Measurements from ENCODE around the gene RAB39B.
"Not testable (repeated sequence)": the region's sequence is repeated elsewhere in the genome, so short reads cannot be mapped to it uniquely, and the experiment has no call there.

Gene RAB39B

DNA sequence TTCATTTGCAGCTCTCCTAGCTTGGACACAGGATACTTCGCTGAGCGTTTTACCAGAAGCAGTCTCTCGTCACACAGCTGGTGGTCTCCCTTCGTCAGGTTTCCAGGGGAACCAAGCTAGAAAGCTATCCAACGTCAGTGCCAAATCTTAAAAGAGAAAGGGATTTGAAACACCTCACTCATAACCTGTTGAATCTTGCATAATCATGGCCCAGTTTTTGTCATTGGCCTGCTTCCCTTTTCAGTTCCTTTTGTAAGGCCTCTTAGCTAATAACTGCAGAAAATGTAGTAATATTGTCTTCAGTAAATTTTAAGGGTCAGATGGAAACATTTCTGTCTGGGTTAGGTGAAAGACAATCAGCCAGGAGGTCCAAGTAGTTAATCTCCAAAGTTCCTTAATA, 22.0 kb downstream of the RAB39B start:
- no peaks in the 10 kb centered on the region for H3K4me1 ChIP-seq (ENCODE audit: control insufficient read depth, insufficient read depth, low read length)
- no peak overlapping the region for H3K27ac ChIP-seq (ENCODE audit: low read depth, low read length)
- H3K27me3 ChIP-seq (ENCODE audit: control insufficient read depth, insufficient read depth, low read length) = no peaks in the 10 kb centered on the region
- H3K9ac ChIP-seq (ENCODE audit: low read length) = no peak overlapping the region
- H3K36me3 ChIP-seq (ENCODE audit: control insufficient read depth, insufficient read depth, low read length) = no peaks in the 10 kb centered on the region
- no peak overlapping the region for H3K4me3 ChIP-seq (ENCODE audit: low read length)

DNA sequence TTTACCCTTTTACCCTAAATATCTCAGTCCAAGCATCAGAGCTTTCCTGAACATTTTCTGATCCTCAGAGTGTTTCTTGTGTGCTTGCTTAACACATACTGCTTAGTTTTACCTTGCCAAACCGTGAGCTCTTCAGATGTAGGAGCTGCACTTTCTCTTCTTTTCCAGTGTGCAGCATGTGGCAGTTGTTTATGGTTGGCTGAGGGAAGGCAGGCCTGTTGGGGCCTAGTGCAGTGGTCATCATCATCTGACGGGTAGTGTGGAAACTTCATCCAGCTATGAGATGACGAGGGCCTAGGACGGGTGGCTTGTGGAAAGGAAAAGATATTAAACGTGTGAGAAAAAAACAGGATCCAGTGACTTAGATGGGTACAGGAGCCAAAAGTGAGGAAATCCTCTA, 26.6 kb downstream of the RAB39B start:
- H3K36me3 ChIP-seq (ENCODE audit: control insufficient read depth, insufficient read depth, low read length) = peaks cover 2% of the 10 kb centered on the region
- no peak overlapping the region for H3K4me3 ChIP-seq (ENCODE audit: low read length)
- no peaks in the 10 kb centered on the region for H3K4me1 ChIP-seq (ENCODE audit: control insufficient read depth, insufficient read depth, low read length)
- no peak overlapping the region for H3K9ac ChIP-seq (ENCODE audit: low read length)
- H3K27me3 ChIP-seq (ENCODE audit: control insufficient read depth, insufficient read depth, low read length) = no peaks in the 10 kb centered on the region
- H3K27ac ChIP-seq (ENCODE audit: low read depth, low read length) = peak overlapping the region; percentile 59

DNA sequence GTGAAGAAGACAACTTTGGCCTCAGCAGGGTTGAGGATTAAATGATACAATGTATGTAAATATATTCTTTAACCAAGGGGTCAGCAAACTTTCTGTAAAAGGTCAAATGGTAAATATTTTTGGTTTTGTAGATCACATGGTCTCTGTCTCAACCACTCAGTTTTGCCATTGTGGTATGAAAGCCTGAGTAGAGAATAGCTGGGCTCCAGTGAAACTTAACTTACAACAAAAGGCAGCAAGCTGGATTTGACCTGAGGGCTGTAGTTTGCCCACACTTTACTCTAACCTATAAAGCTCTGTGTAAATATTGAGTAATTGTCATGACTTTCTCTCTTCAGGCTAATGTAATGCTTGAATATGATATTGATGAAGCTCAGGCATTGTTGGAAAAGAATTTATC, 28.4 kb downstream of the RAB39B start:
- no peaks in the 10 kb centered on the region for H3K27me3 ChIP-seq (ENCODE audit: control insufficient read depth, insufficient read depth, low read length)
- no peak overlapping the region for H3K9ac ChIP-seq (ENCODE audit: low read length)
- no peak overlapping the region for H3K27ac ChIP-seq (ENCODE audit: low read depth, low read length)
- no peaks in the 10 kb centered on the region for H3K4me1 ChIP-seq (ENCODE audit: control insufficient read depth, insufficient read depth, low read length)
- H3K36me3 ChIP-seq (ENCODE audit: control insufficient read depth, insufficient read depth, low read length) = peaks cover 2% of the 10 kb centered on the region
- H3K4me3 ChIP-seq (ENCODE audit: low read length) = no peak overlapping the region

DNA sequence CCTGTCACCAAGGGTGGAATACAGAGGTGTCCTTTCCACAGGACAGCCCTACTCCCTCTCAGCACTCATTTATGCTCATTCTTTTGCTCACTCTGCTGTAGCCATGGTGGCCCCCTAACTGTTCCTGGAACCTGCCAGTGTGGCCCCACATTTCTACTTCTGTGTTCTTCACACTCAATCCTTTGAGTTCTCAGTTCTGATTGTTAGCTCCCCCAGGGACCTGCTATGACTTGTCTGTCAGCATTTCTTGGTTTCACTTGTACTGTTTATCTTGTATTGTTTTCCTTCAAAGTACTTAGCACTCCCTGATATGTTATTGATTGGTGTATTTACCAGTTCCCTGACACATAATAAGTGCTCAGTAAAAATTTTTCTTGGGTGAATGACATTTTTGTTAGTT, 33.1 kb downstream of the RAB39B start:
- Histone ChIP-seq H3K27me3 (ENCODE audit: control insufficient read depth, insufficient read depth, low read length) (no peaks in the 10 kb centered on the region), H3K36me3 (ENCODE audit: control insufficient read depth, insufficient read depth, low read length) (peaks cover 11% of the 10 kb centered on the region), H3K27ac (ENCODE audit: low read depth, low read length) (no peak overlapping the region), H3K4me1 (ENCODE audit: control insufficient read depth, insufficient read depth, low read length) (no peaks in the 10 kb centered on the region), H3K9ac (ENCODE audit: low read length) (no peak overlapping the region), H3K4me3 (ENCODE audit: low read length) (no peak overlapping the region)

DNA sequence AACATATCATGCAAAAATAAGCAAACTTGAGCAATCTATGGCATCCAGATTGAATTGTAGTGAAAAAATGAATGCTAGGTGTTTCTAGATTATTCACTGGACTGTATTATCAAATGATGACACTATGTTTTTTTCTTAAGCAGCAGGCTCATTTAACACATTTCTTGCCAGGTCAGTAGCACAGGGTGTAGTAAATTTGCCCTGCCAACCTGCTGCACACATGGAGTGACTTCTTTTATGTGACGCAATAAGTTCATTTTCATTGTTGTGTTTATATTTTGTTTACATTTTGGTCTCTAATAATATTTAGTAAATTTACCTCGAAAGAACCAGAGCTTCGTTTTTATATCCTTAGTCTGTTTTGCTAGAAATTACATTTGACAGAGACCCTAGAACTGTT, 38.5 kb downstream of the RAB39B start:
- H3K27me3 ChIP-seq (ENCODE audit: control insufficient read depth, insufficient read depth, low read length) = no peaks in the 10 kb centered on the region
- H3K4me1 ChIP-seq (ENCODE audit: control insufficient read depth, insufficient read depth, low read length) = no peaks in the 10 kb centered on the region
- H3K9ac ChIP-seq (ENCODE audit: low read length) = no peak overlapping the region
- peaks cover 9% of the 10 kb centered on the region for H3K36me3 ChIP-seq (ENCODE audit: control insufficient read depth, insufficient read depth, low read length)
- no peak overlapping the region for H3K27ac ChIP-seq (ENCODE audit: low read depth, low read length)
- no peak overlapping the region for H3K4me3 ChIP-seq (ENCODE audit: low read length)

DNA sequence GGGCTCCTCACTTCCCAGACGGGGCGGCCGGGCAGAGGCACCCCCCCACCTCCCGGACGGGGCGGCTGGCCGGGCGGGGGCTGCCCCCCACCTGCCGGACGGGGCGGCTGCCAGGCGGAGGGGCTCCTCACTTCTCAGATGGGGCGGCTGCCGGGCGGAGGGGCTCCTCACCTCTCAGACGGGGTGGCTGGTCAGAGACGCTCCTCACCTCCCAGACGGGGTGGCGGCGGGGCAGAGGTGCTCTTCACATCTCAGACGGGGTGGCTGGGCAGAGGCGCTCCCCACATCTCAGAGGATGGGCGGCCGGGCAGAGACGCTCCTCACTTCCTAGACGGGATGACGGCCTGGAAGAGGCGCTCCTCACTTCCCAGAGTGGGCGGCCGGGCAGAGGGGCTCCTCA, 40.5 kb downstream of the RAB39B start:
- not testable (repeated sequence) for H3K27me3 ChIP-seq (ENCODE audit: control insufficient read depth, insufficient read depth, low read length); H3K27ac ChIP-seq (ENCODE audit: low read depth, low read length); H3K4me3 ChIP-seq (ENCODE audit: low read length); H3K9ac ChIP-seq (ENCODE audit: low read length); H3K4me1 ChIP-seq (ENCODE audit: control insufficient read depth, insufficient read depth, low read length); H3K36me3 ChIP-seq (ENCODE audit: control insufficient read depth, insufficient read depth, low read length)

DNA sequence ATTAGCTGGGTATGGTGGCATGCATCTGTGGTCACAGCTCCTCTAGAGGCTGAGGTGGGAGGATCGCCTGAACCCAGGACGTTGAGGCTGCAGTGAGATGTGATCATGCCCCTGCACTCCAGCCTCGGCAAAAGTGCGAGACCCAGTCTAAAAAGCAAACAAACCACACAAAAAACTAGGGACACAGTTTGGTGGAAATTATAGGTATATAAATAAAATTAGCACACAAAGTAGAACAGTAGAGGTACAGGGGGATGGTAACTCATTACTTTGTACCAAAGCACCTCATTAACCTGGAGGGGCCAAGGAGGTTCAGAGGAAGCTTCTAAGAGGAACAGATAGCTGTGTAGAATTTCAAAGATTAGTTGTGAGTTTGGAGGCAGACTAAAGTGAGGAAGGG, 42.9 kb downstream of the RAB39B start:
- H3K36me3 ChIP-seq (ENCODE audit: control insufficient read depth, insufficient read depth, low read length) = no peaks in the 10 kb centered on the region
- no peaks in the 10 kb centered on the region for H3K4me1 ChIP-seq (ENCODE audit: control insufficient read depth, insufficient read depth, low read length)
- no peak overlapping the region for H3K9ac ChIP-seq (ENCODE audit: low read length)
- no peaks in the 10 kb centered on the region for H3K27me3 ChIP-seq (ENCODE audit: control insufficient read depth, insufficient read depth, low read length)
- H3K27ac ChIP-seq (ENCODE audit: low read depth, low read length) = no peak overlapping the region
- no peak overlapping the region for H3K4me3 ChIP-seq (ENCODE audit: low read length)

DNA sequence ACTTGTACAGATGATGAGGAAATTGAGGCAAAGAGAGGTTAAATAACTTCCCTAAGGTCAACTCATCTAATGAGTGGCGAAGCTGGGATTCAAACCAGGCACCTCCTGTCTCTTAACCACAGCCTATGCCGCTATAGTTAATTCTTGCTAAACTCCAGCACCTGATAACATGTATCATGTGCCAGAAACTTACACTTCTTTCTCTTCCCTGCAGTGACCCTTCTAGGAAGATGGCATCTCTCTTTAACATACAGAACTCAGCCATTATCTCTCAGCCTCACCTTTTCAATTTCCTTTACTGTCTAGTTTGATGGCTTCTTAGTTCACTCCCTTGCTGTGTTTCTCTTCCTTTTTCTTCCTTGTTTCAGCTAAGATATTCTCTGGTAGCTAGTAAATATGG, 45.5 kb downstream of the RAB39B start:
- Histone ChIP-seq H3K4me1 (ENCODE audit: control insufficient read depth, insufficient read depth, low read length) (no peaks in the 10 kb centered on the region), H3K27ac (ENCODE audit: low read depth, low read length) (no peak overlapping the region), H3K36me3 (ENCODE audit: control insufficient read depth, insufficient read depth, low read length) (no peaks in the 10 kb centered on the region), H3K9ac (ENCODE audit: low read length) (no peak overlapping the region), H3K27me3 (ENCODE audit: control insufficient read depth, insufficient read depth, low read length) (no peaks in the 10 kb centered on the region), H3K4me3 (ENCODE audit: low read length) (no peak overlapping the region)

DNA sequence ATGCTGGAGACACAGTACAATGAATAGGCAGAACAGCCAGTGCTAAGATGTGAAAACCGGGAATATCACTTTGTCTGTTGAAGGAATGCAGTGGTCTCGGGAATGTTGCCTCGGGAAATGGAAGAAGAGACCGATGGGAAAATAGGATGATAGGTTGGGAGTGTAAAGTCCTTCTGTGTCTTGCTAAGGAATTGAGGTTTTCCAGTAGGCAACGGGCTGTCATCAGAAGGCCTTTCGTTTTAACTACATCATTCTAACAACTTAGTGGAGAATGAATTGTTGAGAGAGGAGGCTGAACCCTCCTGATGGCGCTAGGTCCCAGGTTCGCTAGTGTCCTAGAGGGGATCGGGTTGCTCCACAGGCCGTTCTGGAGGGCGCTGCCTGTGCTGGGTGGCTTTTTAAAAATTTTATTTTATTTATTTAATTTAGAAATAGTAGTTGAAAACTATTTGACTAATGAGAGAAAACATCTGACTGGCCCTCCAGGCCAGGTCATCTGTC, 47.3 kb downstream of the RAB39B start:
- Histone ChIP-seq H3K9ac (ENCODE audit: low read length) (no peak overlapping the region), H3K4me1 (ENCODE audit: control insufficient read depth, insufficient read depth, low read length) (no peaks in the 10 kb centered on the region), H3K27ac (ENCODE audit: low read depth, low read length) (peak overlapping the region; percentile 93), H3K4me3 (ENCODE audit: low read length) (peak overlapping the region; percentile 92), H3K27me3 (ENCODE audit: control insufficient read depth, insufficient read depth, low read length) (no peaks in the 10 kb centered on the region), H3K36me3 (ENCODE audit: control insufficient read depth, insufficient read depth, low read length) (no peaks in the 10 kb centered on the region)

DNA sequence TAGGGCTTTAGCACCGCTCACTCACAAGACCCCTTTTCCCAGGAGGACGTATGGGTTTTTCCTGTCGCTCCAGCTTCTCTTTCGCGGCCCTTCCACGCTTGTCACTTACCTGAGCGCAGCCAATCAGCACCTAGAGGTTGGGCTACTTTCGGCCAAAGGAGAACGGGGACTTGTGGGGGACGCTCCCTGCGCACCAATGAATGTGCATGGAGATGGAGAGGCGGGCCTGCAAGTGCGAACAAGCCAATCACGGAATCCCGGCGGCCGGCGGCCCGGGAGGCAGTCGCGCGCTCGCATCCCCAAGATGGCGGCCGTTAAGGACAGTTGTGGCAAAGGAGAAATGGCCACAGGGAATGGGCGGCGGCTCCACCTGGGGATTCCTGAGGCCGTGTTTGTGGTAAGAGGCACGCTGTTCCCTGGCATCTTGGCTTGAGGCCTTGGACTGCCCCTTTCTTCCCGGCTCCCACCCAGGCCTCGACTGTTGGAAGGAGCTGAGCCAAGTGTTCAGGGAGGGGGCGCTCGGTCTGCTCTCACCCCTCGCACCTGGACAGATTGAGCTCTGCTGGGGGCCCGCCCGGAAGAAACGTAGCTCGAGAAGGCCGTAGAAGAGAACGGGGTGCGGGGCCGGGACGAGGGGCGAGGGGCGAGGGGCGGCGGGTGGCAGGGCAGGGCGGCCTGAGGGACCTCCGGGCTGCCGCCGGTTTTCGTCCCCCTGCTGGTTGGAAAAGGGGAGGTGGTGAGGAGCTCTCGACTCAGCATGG, 47.9 kb downstream of the RAB39B start, which contains the start of gene VBP1:
Gene VBP1, plus strand, starts transcription at position 282 of the 761 bp plus-strand sequence. Its CDS starts 23 bp downstream, at position 305.
- H3K4me3 ChIP-seq (ENCODE audit: low read length) = peak within 1 kb of the TSS; percentile 92
- H3K27me3 ChIP-seq (ENCODE audit: control insufficient read depth, insufficient read depth, low read length) = no peaks in the 10 kb centered on the region
- no peaks in the 10 kb centered on the region for H3K36me3 ChIP-seq (ENCODE audit: control insufficient read depth, insufficient read depth, low read length)
- H3K4me1 ChIP-seq (ENCODE audit: control insufficient read depth, insufficient read depth, low read length) = no peaks in the 10 kb centered on the region
- peak within 1 kb of the TSS; percentile 75 for H3K9ac ChIP-seq (ENCODE audit: low read length)
- peak within 1 kb of the TSS; percentile 93 for H3K27ac ChIP-seq (ENCODE audit: low read depth, low read length)

DNA sequence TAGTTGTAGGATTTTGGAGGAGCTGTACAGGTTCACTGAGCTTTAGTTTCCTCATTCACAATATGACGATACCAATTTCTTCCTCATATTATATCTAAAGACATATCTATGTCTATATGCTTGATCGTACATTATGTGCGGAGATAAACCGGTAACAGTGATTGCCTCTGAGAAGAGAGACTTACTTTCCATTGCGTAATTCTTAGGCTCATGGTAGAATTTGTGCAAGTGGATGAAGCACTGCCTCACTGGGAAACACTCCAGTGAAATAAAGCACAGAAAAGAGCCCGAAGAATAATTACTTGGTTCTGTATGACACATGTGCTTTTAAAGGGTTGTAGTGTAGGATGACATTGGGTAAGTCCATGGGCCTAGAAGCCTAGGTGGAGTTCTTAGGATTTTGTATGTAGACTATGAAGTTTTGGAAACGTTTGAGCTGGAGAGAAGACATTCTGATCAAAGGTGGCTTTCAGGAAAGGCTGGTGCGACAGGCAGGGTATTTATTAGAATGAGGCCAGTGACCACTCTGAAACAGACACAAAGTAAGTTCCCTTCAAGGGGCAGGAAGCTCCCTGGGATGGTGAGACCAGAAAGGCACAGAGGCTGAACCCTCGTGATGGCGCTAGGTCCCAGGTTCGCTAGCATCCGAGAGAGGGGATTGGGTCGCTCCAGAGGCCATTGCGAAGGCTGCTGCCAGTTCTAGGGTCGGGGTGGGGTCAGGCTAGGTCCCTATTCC, 48.7 kb downstream of the RAB39B start:
- peak overlapping the region; percentile 93 for H3K27ac ChIP-seq (ENCODE audit: low read depth, low read length)
- peak overlapping the region; percentile 81 for H3K4me3 ChIP-seq (ENCODE audit: low read length)
- peak overlapping the region; percentile 75 for H3K9ac ChIP-seq (ENCODE audit: low read length)
- H3K27me3 ChIP-seq (ENCODE audit: control insufficient read depth, insufficient read depth, low read length) = no peaks in the 10 kb centered on the region
- H3K36me3 ChIP-seq (ENCODE audit: control insufficient read depth, insufficient read depth, low read length) = no peaks in the 10 kb centered on the region
- no peaks in the 10 kb centered on the region for H3K4me1 ChIP-seq (ENCODE audit: control insufficient read depth, insufficient read depth, low read length)

DNA sequence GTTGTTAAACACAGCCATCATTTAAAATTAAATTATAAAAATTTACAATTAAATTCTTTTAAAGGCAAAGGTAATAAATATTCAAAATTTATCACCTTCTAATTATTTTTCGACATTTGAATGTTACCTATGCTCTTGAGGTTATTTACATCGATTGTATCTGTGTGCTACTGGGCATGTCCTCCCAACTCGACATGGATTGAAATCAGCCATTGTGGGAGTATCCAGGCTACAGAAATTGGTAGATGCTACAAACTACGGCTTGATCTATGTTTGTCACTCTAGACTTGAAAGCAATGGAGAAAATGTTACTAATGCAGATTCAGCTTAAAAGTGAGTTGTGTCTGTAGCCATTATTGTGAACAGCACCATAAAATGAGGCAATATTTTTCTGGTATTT, 50.6 kb downstream of the RAB39B start:
- no peak overlapping the region for H3K9ac ChIP-seq (ENCODE audit: low read length)
- no peak overlapping the region for H3K27ac ChIP-seq (ENCODE audit: low read depth, low read length)
- H3K4me3 ChIP-seq (ENCODE audit: low read length) = no peak overlapping the region
- no peaks in the 10 kb centered on the region for H3K27me3 ChIP-seq (ENCODE audit: control insufficient read depth, insufficient read depth, low read length)
- no peaks in the 10 kb centered on the region for H3K4me1 ChIP-seq (ENCODE audit: control insufficient read depth, insufficient read depth, low read length)
- H3K36me3 ChIP-seq (ENCODE audit: control insufficient read depth, insufficient read depth, low read length) = no peaks in the 10 kb centered on the region
